Left ventricle myocardium inferior (tissue), 1 donor: ENCODE measurements around the gene CCDC127. TPM values are rescaled to one million over a fixed set of nuclear protein-coding genes. Genes with fewer than 3 reads are reported as not detected.
"Not testable (repeated sequence)": the region's sequence is repeated elsewhere in the genome, so short reads cannot be mapped to it uniquely, and the experiment has no call there.

Experiments used
- DNase-seq: peaks from one replicate; pipeline ENCODE4 v3.0.0-alpha.2; 2020
- H3K27ac ChIP-seq: fragments of 200-600 bp; replicated peaks from 2 replicates; pipeline ENCODE4 v1.8.0; 2021
- H3K27me3 ChIP-seq: fragments of 200-600 bp; 2 replicates; pipeline ENCODE4 v1.8.0; 2021; ENCODE audit warnings: low read depth
- H3K36me3 ChIP-seq: fragments of 200-600 bp; 2 replicates; pipeline ENCODE4 v1.8.0; 2021
- H3K4me1 ChIP-seq: fragments of 200-600 bp; 2 replicates; pipeline ENCODE4 v1.8.0; 2021
- H3K4me3 ChIP-seq: fragments of 200-600 bp; 2 replicates; pipeline ENCODE4 v1.8.0; 2021; ENCODE audit warnings: mild to moderate bottlenecking, moderate library complexity
- H3K9me3 ChIP-seq: fragments of 200-600 bp; replicated peaks from 2 replicates; pipeline ENCODE4 v1.8.0; 2021
- CTCF ChIP-seq: fragments of 200-600 bp; IDR thresholded peaks from 2 replicates; pipeline ENCODE4 v1.8.0; 2021; ENCODE audit warnings: antibody characterized with exemption, mild to moderate bottlenecking, borderline replicate concordance
- intact Hi-C: fragments of 100-400 bp; cut with micrococcal nuclease; formaldehyde crosslinking; loops from one replicate; pipeline ENCODE4 v1.11.0; 2022
- total RNA-seq: library from RNA; stranded (reverse); fragmentation: NEBNext Ultra II Directional; extraction: Animal tissue kit (Norgen Biotek cat#: 25700); gene quantifications from one replicate; pipeline ENCODE4 v1.2.1, GENCODE V29; 2021
- donor health status: DM: no; HTN: yes; CAD: no; lungs with severe emphysema.

The CCDC127 gene
- total RNA-seq, 1 donor from 2014 or later: 7.9 TPM

GRCh38 chr5:223791-224190, 5.8 kb upstream of the CCDC127 start:
- Histone ChIP-seq H3K36me3 (peaks cover 52% of the 10 kb centered on the region), H3K27ac (no peak overlapping the region), H3K27me3 (no peaks in the 10 kb centered on the region), H3K4me3 (no peak overlapping the region), H3K9me3 (no peaks in the 10 kb centered on the region), H3K4me1 (peaks cover 54% of the 10 kb centered on the region)
- intact Hi-C loops: no loop called here
- TF ChIP-seq CTCF: no peak
- DNase-seq: no peak

GRCh38 chr5:222951-223715, 5.2 kb upstream of the CCDC127 start:
- H3K36me3 ChIP-seq: peaks cover 45% of the 10 kb centered on the region
- H3K27me3 ChIP-seq, DNase-seq, intact Hi-C loops, H3K9me3 ChIP-seq, H3K4me3 ChIP-seq: not testable (repeated sequence)
- H3K4me1 ChIP-seq: peaks cover 60% of the 10 kb centered on the region
- peak overlapping the region; percentile 23 for H3K27ac ChIP-seq

GRCh38 chr5:219991-220390, 2.0 kb upstream of the CCDC127 start:
- TF ChIP-seq CTCF: no peak
- intact Hi-C loops: no loop called here
- H3K27me3 ChIP-seq: no peaks in the 10 kb centered on the region
- H3K36me3 ChIP-seq: peaks cover 15% of the 10 kb centered on the region
- peak overlapping the region; percentile 99 for H3K27ac ChIP-seq
- no peaks in the 10 kb centered on the region for H3K9me3 ChIP-seq
- peak overlapping the region; percentile 100 for H3K4me3 ChIP-seq
- peaks cover 76% of the 10 kb centered on the region for H3K4me1 ChIP-seq
- DNase-seq: no peak

- H3K36me3 ChIP-seq: peaks cover 15% of the 10 kb centered on the region
- no peaks in the 10 kb centered on the region for H3K27me3 ChIP-seq
- no peak for DNase-seq
- H3K27ac ChIP-seq: peak overlapping the region; percentile 99
- peaks cover 81% of the 10 kb centered on the region for H3K4me1 ChIP-seq
- no peak for TF ChIP-seq CTCF
- intact Hi-C loops: no loop called here
- no peaks in the 10 kb centered on the region for H3K9me3 ChIP-seq
- peak overlapping the region; percentile 100 for H3K4me3 ChIP-seq
These were observed 1.5 kb upstream of the CCDC127 start for GRCh38 chr5:219460-219863.

GRCh38 chr5:218457-219291, 721 bp upstream of the CCDC127 start:
- no peaks in the 10 kb centered on the region for H3K9me3 ChIP-seq
- H3K4me1 ChIP-seq: peaks cover 78% of the 10 kb centered on the region
- intact Hi-C loops: no loop called here

GRCh38 chr5:216076-216475, 1.9 kb downstream of the CCDC127 start:
- H3K27me3 ChIP-seq, intact Hi-C loops, H3K27ac ChIP-seq, H3K4me3 ChIP-seq, H3K9me3 ChIP-seq, DNase-seq: not testable (repeated sequence)
- H3K4me1 ChIP-seq: peaks cover 52% of the 10 kb centered on the region
- peaks cover 16% of the 10 kb centered on the region for H3K36me3 ChIP-seq

More at GRCh38 chr5:218457-219291, 721 bp upstream of the CCDC127 start:
- peak overlapping the region; percentile 100 for H3K4me3 ChIP-seq
- TF ChIP-seq CTCF: peak; percentile 15
- no peak for DNase-seq
- H3K27ac ChIP-seq: peak overlapping the region; percentile 99
- H3K27me3 ChIP-seq: no peaks in the 10 kb centered on the region
- H3K36me3 ChIP-seq: peaks cover 14% of the 10 kb centered on the region

GRCh38 chr5:215256-215655, 2.7 kb downstream of the CCDC127 start:
- intact Hi-C loops, H3K4me3 ChIP-seq, DNase-seq, H3K27ac ChIP-seq, H3K27me3 ChIP-seq, H3K9me3 ChIP-seq: not testable (repeated sequence)
- Histone ChIP-seq H3K36me3 (peaks cover 16% of the 10 kb centered on the region), H3K4me1 (peaks cover 43% of the 10 kb centered on the region)
